CD4-positive, alpha-beta T cell (primary cell): ENCODE results near the gene TRIM34. TPM values are rescaled to one million over a fixed set of nuclear protein-coding genes. Genes with fewer than 3 reads are reported as not detected.

Source experiments
- ATAC-seq: fragments of 200-7000 bp; cut with Tn5 transposase; one replicate; pipeline ENCODE4 v1.10.0; 2022; ENCODE audit warnings: mild to moderate bottlenecking; ENCODE audit not compliant: poor library complexity
- CTCF ChIA-PET: fragments of 350-600 bp; sonication (Branson Sonifier 250); formaldehyde crosslinking; loops from one replicate; lab custom pipeline; 2021; ENCODE audit warnings: antibody characterized with exemption, inconsistent platforms; lab: Charles Lee
- POLR2A ChIA-PET: fragments of 350-600 bp; sonication (Branson Sonifier 250); formaldehyde crosslinking; loops from one replicate; lab custom pipeline; 2021; ENCODE audit warnings: antibody characterized with exemption, inconsistent platforms; lab: Charles Lee
- DNase-seq, 14 experiments: peaks; one replicate each; pipeline ENCODE4 v3.0.0-alpha.2; 2013 to 2020; ENCODE audit warnings: mixed read lengths in 2 of 14
- H3K27ac ChIP-seq, 2 donors: one replicate each; pipeline versions ENCODE4 v1.5.1 to v1.7.0; 2013; ENCODE audit warnings: low read length in 2 of 2, low read depth in 1 of 2, mild to moderate bottlenecking in 1 of 2
- H3K27me3 ChIP-seq, 2 experiments: 1 replicate in 1 of 2; 2 replicates in 1 of 2; pipeline versions ENCODE4 v1.6.1 to v1.7.0; 2013; ENCODE audit warnings: low read length in 2 of 2, control low read depth in 1 of 2, mild to moderate bottlenecking in 1 of 2, moderate library complexity in 1 of 2; ENCODE audit not compliant: insufficient read depth in 2 of 2, control insufficient read depth in 1 of 2
- H3K36me3 ChIP-seq: one replicate; pipeline ENCODE4 v1.6.1; 2013; ENCODE audit warnings: low read length, control low read depth; ENCODE audit not compliant: insufficient read depth
- H3K4me1 ChIP-seq: one replicate; pipeline ENCODE4 v1.6.1; 2013; ENCODE audit warnings: low read length, control low read depth; ENCODE audit not compliant: insufficient read depth
- H3K4me3 ChIP-seq: one replicate; pipeline ENCODE4 v1.5.1; 2013; ENCODE audit warnings: mild to moderate bottlenecking, low read length, moderate library complexity
- H3K9me3 ChIP-seq, 2 experiments: 1 replicate in 1 of 2; 2 replicates in 1 of 2; pipeline versions ENCODE4 v1.6.1 to v1.7.0; 2013; ENCODE audit warnings: low read length in 2 of 2, mild to moderate bottlenecking in 2 of 2, control low read depth in 1 of 2, moderate library complexity in 1 of 2; ENCODE audit not compliant: control insufficient read depth in 1 of 2, insufficient read depth in 1 of 2
- H3K27ac Mint-ChIP-seq: one replicate; pipeline ENCODE4 v1.8.0; 2020; ENCODE audit warnings: mixed read lengths
- H3K27me3 Mint-ChIP-seq: one replicate; pipeline ENCODE4 v1.8.0; 2021; ENCODE audit warnings: mixed read lengths
- H3K36me3 Mint-ChIP-seq: one replicate; pipeline ENCODE4 v1.8.0; 2021; ENCODE audit warnings: low read depth, mixed read lengths
- H3K4me1 Mint-ChIP-seq: one replicate; pipeline ENCODE4 v1.8.0; 2021; ENCODE audit warnings: low read depth, mixed read lengths
- H3K4me3 Mint-ChIP-seq: one replicate; pipeline ENCODE4 v1.8.0; 2020; ENCODE audit warnings: mild to moderate bottlenecking, mixed read lengths
- H3K9me3 Mint-ChIP-seq: one replicate; pipeline ENCODE4 v1.8.0; 2020; ENCODE audit warnings: mixed read lengths
- CTCF ChIP-seq: fragments of 200-600 bp; IDR thresholded peaks from one replicate; pipeline ENCODE4 v1.8.0; 2022; ENCODE audit warnings: antibody characterized with exemption, mild to moderate bottlenecking
- intact Hi-C, 2 experiments: fragments of 100-400 bp; cut with DNase I in 1 of 2; cut with micrococcal nuclease in 1 of 2; formaldehyde crosslinking; loops; one replicate each; pipeline versions ENCODE4 v1.15.1 to v1.9.0; 2023 to 2025; cut with DNase I, micrococcal nuclease
- total RNA-seq, 174 experiments: library from RNA in 2 of 174; stranded (reverse) in 2 of 174; gene quantifications; one replicate each; pipeline ENCODE4 v1.2.3 and lab custom pipeline; 2021 to 2026

TRIM34 gene
- total RNA-seq, 2 experiments from 2014 or later: 3.0 to 3.5 TPM

DNA sequence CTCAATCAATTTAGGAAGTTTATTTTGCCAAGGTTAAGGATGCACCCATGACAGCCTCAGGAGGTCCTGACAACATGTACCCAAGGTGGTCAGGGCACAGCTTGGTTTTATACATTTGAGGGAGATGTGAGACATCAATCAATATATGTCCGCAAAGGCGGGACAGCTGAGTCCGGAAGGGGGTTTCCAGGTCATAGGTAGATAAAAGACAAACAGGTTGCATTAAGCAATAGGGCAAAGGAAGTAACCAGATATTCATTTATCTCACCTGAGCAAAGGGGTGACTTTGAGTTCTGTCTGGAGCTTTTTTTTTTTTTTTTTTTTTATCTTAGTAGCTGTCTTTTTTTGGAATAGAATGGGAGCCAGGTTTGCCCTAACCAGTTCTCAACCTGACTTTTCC, 2.0 kb upstream of the TRIM34 start:
- no peak for TF ChIP-seq CTCF
- H3K27me3 ChIP-seq: no peaks in the 10 kb centered on the region
- no peaks in the 10 kb centered on the region for H3K36me3 ChIP-seq
- Mint-ChIP-seq H3K27me3 (no peaks in the 10 kb centered on the region), H3K27ac (peak overlapping the region; percentile 23), H3K4me3 (peak overlapping the region; percentile 72), H3K4me1 (peaks cover 41% of the 10 kb centered on the region), H3K36me3 (peaks cover 5% of the 10 kb centered on the region), H3K9me3 (no peaks in the 10 kb centered on the region)
- H3K27ac ChIP-seq: no peak overlapping the region
- POLR2A ChIA-PET: no interaction called here
- no peak overlapping the region for H3K4me3 ChIP-seq
- H3K9me3 ChIP-seq: no peaks in the 10 kb centered on the region
- ATAC-seq (no peak), DNase-seq (no peak)
- peaks cover 27% of the 10 kb centered on the region for H3K4me1 ChIP-seq
- CTCF ChIA-PET: no interaction called here
- intact Hi-C loops: loop anchor here in 1 of 2 experiments (5.0 to 10.0 kb wide), 2 partner anchors 89 to 612 kb away; partner anchors contain the start of genes CNGA4 and FHIP1B

- no peaks in the 10 kb centered on the region for H3K9me3 Mint-ChIP-seq
- H3K4me1 Mint-ChIP-seq: peaks cover 57% of the 10 kb centered on the region
- peaks cover 5% of the 10 kb centered on the region for H3K36me3 Mint-ChIP-seq
- H3K4me3 ChIP-seq: peak overlapping the region; percentile 63
- H3K4me1 ChIP-seq: peaks cover 27% of the 10 kb centered on the region
- no peaks in the 10 kb centered on the region for H3K36me3 ChIP-seq
- H3K9me3 ChIP-seq: no peaks in the 10 kb centered on the region
- H3K27me3 ChIP-seq: no peaks in the 10 kb centered on the region
- no peak for TF ChIP-seq CTCF
- POLR2A ChIA-PET: interaction anchor here (1.0 to 1.3 kb wide), 2 partner anchors 59 to 64 kb away, joined by 6 to 11 read pairs; partner anchors contain the start of genes TRIM22 and TRIM5
- intact Hi-C loops: loop anchor here (2.0 to 10.0 kb wide), 3 partner anchors 57 to 610 kb away; partner anchors contain the start of genes CNGA4 (in 1 of the 2), FHIP1B (in 1 of the 2) and TRIM5 (in 1 of the 2)
- no peaks in the 10 kb centered on the region for H3K27me3 Mint-ChIP-seq
- no peak for ATAC-seq
- H3K27ac Mint-ChIP-seq: peak overlapping the region; percentile 84
- DNase-seq: peak in 2 of 14 experiments; percentile 9 to 10
- H3K4me3 Mint-ChIP-seq: peak overlapping the region; percentile 90
- CTCF ChIA-PET: interaction anchor here (1.3 to 1.8 kb wide), 2 partner anchors 25 to 59 kb away, joined by 3 to 4 read pairs; partner anchors contain the start of gene TRIM5
- H3K27ac ChIP-seq: peak overlapping the region; percentile 43 to 50
Measured at GRCh38 chr11:5625281-5625680, 480 bp downstream of the TRIM34 start.

- H3K27me3 ChIP-seq: no peaks in the 10 kb centered on the region
- no peak for ATAC-seq
- Mint-ChIP-seq H3K4me1 (peaks cover 66% of the 10 kb centered on the region), H3K4me3 (peak overlapping the region; percentile 90), H3K9me3 (no peaks in the 10 kb centered on the region), H3K27ac (peak overlapping the region; percentile 84), H3K27me3 (no peaks in the 10 kb centered on the region), H3K36me3 (peaks cover 9% of the 10 kb centered on the region)
- intact Hi-C loops: loop anchor here in 1 of 2 experiments (5.0 to 10.0 kb wide), 2 partner anchors 56 to 609 kb away; partner anchors contain the start of genes CNGA4 and FHIP1B
- ChIA-PET CTCF (interaction anchor here (1.8 kb wide), 1 partner anchor 26 kb away, joined by 4 read pairs; no protein-coding TSS in a partner anchor), POLR2A (no interaction called here)
- H3K9me3 ChIP-seq: no peaks in the 10 kb centered on the region
- no peak overlapping the region for H3K4me3 ChIP-seq
- no peak for TF ChIP-seq CTCF
- H3K27ac ChIP-seq: no peak overlapping the region
- no peaks in the 10 kb centered on the region for H3K36me3 ChIP-seq
- no peak for DNase-seq
- H3K4me1 ChIP-seq: peaks cover 27% of the 10 kb centered on the region
Measured at GRCh38 chr11:5626196-5626595, 1.4 kb downstream of the TRIM34 start.
